Thyroid gland (tissue), 4 donors: Measurements from ENCODE around the gene TGFA. TPM values are rescaled to one million over a fixed set of nuclear protein-coding genes. Genes with fewer than 3 reads are reported as not detected.

ENCODE experiments used
- DNase-seq, 2 donors: peaks; one replicate each; pipeline ENCODE4 v3.0.0-alpha.2; 2019
- H3K27ac ChIP-seq, 3 donors: fragments of 200-600 bp; sonication (generic); 1 replicate in 2 of 3; 2 replicates in 1 of 3; pipeline ENCODE4 v1.5.1; 2016 to 2019; ENCODE audit warnings: mild to moderate bottlenecking in 1 of 3, moderate library complexity in 1 of 3
- H3K27me3 ChIP-seq: fragments of 200-600 bp; sonication (generic); one replicate; pipeline ENCODE4 v1.5.1; 2019
- H3K36me3 ChIP-seq, 2 donors: fragments of 200-600 bp; sonication (generic); one replicate each; pipeline ENCODE4 v1.5.1; 2016 to 2019
- H3K4me1 ChIP-seq, 2 donors: fragments of 200-600 bp; sonication (generic); one replicate each; pipeline ENCODE4 v1.5.1; 2017 to 2019
- H3K4me3 ChIP-seq, 3 donors: fragments of 200-600 bp; sonication (generic); replicated peaks in 1 of 3; 1 replicate in 2 of 3; 2 replicates in 1 of 3; pipeline ENCODE4 v1.5.1; 2016; ENCODE audit warnings: mild to moderate bottlenecking in 1 of 3
- H3K9me3 ChIP-seq: fragments of 200-600 bp; sonication (generic); one replicate; pipeline ENCODE4 v1.5.1; 2017
- CTCF ChIP-seq, 6 experiments: fragments of 200-600 bp in 3 of 6; fragments of 450-650 bp in 3 of 6; sonication (generic) in 3 of 6; IDR thresholded peaks; one replicate each; pipeline ENCODE4 v1.5.1; 2016 to 2019; ENCODE audit warnings: antibody characterized with exemption in 6 of 6, mild to moderate bottlenecking in 2 of 6, inconsistent platforms in 1 of 6, moderate library complexity in 1 of 6
- POLR2A ChIP-seq, 2 donors: fragments of 450-650 bp; IDR thresholded peaks; one replicate each; pipeline ENCODE4 v1.6.1; 2017; ENCODE audit warnings: antibody characterized with exemption in 2 of 2, mild to moderate bottlenecking in 2 of 2, moderate library complexity in 1 of 2
- WGBS, 2 donors: methylation state at CpG; one replicate each; pipeline ENCODE4 v1.1.5; 2017; 5-methylcytosine and 5-hydroxymethylcytosine counted together
- intact Hi-C: fragments of 100-400 bp; cut with DNase I; formaldehyde crosslinking; loops from one replicate; pipeline ENCODE4 v1.15.1; 2023
- total RNA-seq, 4 donors: library from RNA; depleted of rRNA; stranded (reverse); fragments of >200 nt; gene quantifications; one replicate each; pipeline ENCODE4 v1.2.3, GENCODE V29; 2016

Gene TGFA
- total RNA-seq, 4 donors from 2014 or later = 12.9 to 23.0 (median 18.6) TPM

- 71 to 87% methylated on average over 4 of the region's 4 CpGs for WGBS, 2 donors
- Histone ChIP-seq H3K27me3 (no peaks in the 10 kb centered on the region), H3K4me1 (peaks cover 13 to 23% of the 10 kb centered on the region in 2 donors), H3K36me3 (no peaks in the 10 kb centered on the region), H3K4me3 (no peak overlapping the region), H3K27ac (no peak overlapping the region), H3K9me3 (no peaks in the 10 kb centered on the region)
- intact Hi-C loops = no loop called here
- TF ChIP-seq CTCF (IDR thresholded peaks at IDR 0.05) = no peak
- TF ChIP-seq POLR2A (IDR thresholded peaks at IDR 0.05) = no peak
- no peak for DNase-seq
These were observed 89.6 kb downstream of the TGFA start for GRCh38 chr2:70463997-70464396.

- WGBS, 2 donors = 80 to 90% methylated on average over 3 of the region's 3 CpGs
- no peaks in the 10 kb centered on the region for H3K9me3 ChIP-seq
- peaks cover 13 to 23% of the 10 kb centered on the region in 2 donors for H3K4me1 ChIP-seq
- H3K36me3 ChIP-seq = no peaks in the 10 kb centered on the region
- intact Hi-C loops = no loop called here
- no peak overlapping the region for H3K4me3 ChIP-seq
- DNase-seq = no peak
- H3K27me3 ChIP-seq = no peaks in the 10 kb centered on the region
- no peak overlapping the region for H3K27ac ChIP-seq
- no peak for TF ChIP-seq POLR2A (IDR thresholded peaks at IDR 0.05)
- TF ChIP-seq CTCF (IDR thresholded peaks at IDR 0.05) = no peak
These were observed 90.0 kb downstream of the TGFA start for GRCh38 chr2:70463581-70463980.

- peaks cover 7 to 16% of the 10 kb centered on the region in 2 donors for H3K4me1 ChIP-seq
- WGBS, 2 donors = 75 to 83% methylated on average over 14 of the region's 14 CpGs
- intact Hi-C loops = no loop called here
- H3K9me3 ChIP-seq = no peaks in the 10 kb centered on the region
- H3K27ac ChIP-seq = peak overlapping the region in 2 of 3 donors; percentile 41 to 68
- no peak for TF ChIP-seq POLR2A (IDR thresholded peaks at IDR 0.05)
- TF ChIP-seq CTCF (IDR thresholded peaks at IDR 0.05) = no peak
- H3K27me3 ChIP-seq = no peaks in the 10 kb centered on the region
- DNase-seq = peak; percentile 49 to 52
- H3K4me3 ChIP-seq = no peak overlapping the region
- H3K36me3 ChIP-seq = no peaks in the 10 kb centered on the region
These were observed 91.4 kb downstream of the TGFA start for GRCh38 chr2:70461981-70462876.

GRCh38 chr2:70461414-70461813, 92.2 kb downstream of the TGFA start:
- no peaks in the 10 kb centered on the region for H3K36me3 ChIP-seq
- TF ChIP-seq POLR2A (IDR thresholded peaks at IDR 0.05) (no peak), CTCF (IDR thresholded peaks at IDR 0.05) (no peak)
- 52 to 78% methylated on average over 4 of the region's 4 CpGs for WGBS, 2 donors
- DNase-seq = no peak
- no peak overlapping the region for H3K4me3 ChIP-seq
- H3K27ac ChIP-seq = peak overlapping the region in 1 of 3 donors; percentile 68
- intact Hi-C loops = no loop called here
- H3K27me3 ChIP-seq = no peaks in the 10 kb centered on the region
- no peaks in the 10 kb centered on the region for H3K9me3 ChIP-seq
- peaks cover 7 to 15% of the 10 kb centered on the region in 2 donors for H3K4me1 ChIP-seq

GRCh38 chr2:70460333-70460732, 93.3 kb downstream of the TGFA start:
- TF ChIP-seq CTCF (IDR thresholded peaks at IDR 0.05) = peak in 1 of 6 experiments; percentile 8
- no peak for TF ChIP-seq POLR2A (IDR thresholded peaks at IDR 0.05)
- 77 to 87% methylated on average over 2 to 3 of the region's 3 CpGs for WGBS, 2 donors
- peaks cover 7 to 15% of the 10 kb centered on the region in 2 donors for H3K4me1 ChIP-seq
- no peak for DNase-seq
- no peaks in the 10 kb centered on the region for H3K9me3 ChIP-seq
- no peaks in the 10 kb centered on the region for H3K36me3 ChIP-seq
- intact Hi-C loops = no loop called here
- H3K27ac ChIP-seq = no peak overlapping the region
- no peak overlapping the region for H3K4me3 ChIP-seq
- H3K27me3 ChIP-seq = no peaks in the 10 kb centered on the region
